GM10266 (cell line): ENCODE results near the gene ATP4A.
"Not testable (repeated sequence)": the region's sequence is repeated elsewhere in the genome, so short reads cannot be mapped to it uniquely, and the experiment has no call there.

Experiments
- DNase-seq: peaks from one replicate; pipeline ENCODE4 v3.0.0; 2012; ENCODE audit errors: extremely low spot score
- TF ChIP-seq, protein P1 (sequence below): IDR thresholded peaks from 2 replicates; pipeline ENCODE4 v1.5.1; 2012; ENCODE audit warnings: mild to moderate bottlenecking, low read depth; ENCODE audit not compliant: control insufficient read depth, insufficient read depth; ENCODE audit errors: missing control alignments

ATP4A gene

DNA sequence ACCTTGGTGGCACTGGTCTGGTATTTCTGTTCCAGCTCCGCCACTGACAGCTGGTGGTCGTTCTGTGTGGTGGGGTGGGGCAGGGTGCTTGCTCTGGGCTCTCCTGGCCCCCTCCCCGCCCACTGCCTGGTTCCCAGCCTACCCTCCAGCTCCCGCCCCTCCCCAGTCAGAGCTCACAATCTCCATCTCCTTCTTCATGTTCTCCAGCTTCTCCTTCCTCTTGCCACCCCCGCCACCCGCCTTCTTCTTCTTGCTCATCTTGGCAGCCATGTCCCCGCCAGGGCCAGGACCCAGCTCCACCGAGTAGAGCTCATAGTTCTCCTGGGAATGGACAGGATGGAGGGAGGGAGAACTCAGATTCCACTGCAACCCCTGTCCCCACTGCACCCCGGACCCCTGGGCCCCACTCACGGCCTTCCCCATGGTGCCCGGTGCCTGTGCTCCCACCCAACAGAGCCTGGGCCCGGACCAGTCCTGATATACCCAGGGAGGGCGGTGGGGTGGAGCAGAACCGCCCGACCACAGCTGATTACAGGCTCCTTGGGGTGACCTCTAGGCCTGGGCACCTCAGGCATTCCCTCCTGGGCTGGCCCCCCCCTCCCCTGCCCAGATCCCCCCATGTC lies at the start of gene ATP4A:
ATP4A (minus strand) TSS at position 452 of the 623 bp plus-strand sequence; CDS start at position 423, 29 bp downstream.
- DNase-seq, result no peak
- TF ChIP-seq, protein P1, sequence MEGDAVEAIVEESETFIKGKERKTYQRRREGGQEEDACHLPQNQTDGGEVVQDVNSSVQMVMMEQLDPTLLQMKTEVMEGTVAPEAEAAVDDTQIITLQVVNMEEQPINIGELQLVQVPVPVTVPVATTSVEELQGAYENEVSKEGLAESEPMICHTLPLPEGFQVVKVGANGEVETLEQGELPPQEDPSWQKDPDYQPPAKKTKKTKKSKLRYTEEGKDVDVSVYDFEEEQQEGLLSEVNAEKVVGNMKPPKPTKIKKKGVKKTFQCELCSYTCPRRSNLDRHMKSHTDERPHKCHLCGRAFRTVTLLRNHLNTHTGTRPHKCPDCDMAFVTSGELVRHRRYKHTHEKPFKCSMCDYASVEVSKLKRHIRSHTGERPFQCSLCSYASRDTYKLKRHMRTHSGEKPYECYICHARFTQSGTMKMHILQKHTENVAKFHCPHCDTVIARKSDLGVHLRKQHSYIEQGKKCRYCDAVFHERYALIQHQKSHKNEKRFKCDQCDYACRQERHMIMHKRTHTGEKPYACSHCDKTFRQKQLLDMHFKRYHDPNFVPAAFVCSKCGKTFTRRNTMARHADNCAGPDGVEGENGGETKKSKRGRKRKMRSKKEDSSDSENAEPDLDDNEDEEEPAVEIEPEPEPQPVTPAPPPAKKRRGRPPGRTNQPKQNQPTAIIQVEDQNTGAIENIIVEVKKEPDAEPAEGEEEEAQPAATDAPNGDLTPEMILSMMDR, result no peak

DNA sequence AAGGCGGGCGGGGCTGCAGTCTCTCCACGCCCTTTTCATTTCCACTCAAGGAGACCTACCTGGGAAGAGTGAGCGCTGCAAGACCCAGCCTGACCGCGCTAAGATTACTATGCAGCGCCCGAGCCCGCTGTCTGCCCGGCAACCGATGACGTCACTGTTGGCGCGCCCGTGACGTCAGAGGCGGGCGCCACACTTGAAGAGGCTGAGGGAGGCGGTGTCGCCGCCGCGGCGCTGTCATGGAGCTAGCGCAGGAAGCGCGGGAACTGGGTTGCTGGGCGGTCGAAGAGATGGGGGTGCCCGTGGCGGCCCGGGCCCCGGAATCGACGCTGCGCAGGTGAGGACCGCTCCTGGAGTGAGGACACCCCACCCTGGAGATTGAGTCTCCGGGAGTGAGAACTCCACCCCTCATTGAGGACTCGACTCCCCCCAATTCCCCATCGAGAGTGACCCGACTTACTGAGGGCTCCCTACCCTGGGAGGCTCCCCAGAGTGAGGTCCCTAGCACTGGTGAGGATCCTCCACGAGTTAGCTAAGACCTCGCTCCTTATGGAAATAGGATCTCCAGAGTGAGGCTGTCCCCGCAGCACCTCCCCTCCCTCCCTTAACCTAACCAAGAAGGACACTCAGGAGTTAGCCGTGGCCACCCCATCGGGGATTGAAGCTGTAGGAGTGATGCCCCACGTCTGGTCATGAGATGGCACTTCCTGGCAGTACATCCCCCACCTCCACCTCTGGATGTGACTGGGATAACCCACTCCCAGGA lies 49.3 kb upstream of the ATP4A start, which contains the start of gene HAUS5:
HAUS5 (plus strand) TSS at position 177 of the 763 bp plus-strand sequence; CDS start at position 237, 60 bp downstream.
- TF ChIP-seq, protein P1, result no peak
- DNase-seq, result peak; percentile 94

DNA sequence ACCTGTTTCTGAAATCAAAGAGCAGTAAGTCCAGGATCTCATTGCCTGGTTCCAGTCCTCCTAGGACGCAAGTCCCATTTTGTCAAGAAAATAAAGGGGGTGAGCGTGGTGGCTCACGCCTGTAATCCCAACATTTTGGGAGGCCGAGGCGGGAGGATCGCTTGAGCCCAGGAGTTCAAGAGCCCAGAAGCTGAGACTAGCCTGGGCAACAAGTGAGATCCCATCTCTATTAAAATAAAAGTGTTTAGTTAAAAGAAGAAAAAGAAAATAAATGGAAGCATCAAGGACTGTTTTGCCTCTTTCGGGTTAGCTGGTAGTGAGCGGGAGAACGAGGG lies 48.7 kb upstream of the ATP4A start:
- TF ChIP-seq, protein P1, result no peak
- DNase-seq, result no peak

DNA sequence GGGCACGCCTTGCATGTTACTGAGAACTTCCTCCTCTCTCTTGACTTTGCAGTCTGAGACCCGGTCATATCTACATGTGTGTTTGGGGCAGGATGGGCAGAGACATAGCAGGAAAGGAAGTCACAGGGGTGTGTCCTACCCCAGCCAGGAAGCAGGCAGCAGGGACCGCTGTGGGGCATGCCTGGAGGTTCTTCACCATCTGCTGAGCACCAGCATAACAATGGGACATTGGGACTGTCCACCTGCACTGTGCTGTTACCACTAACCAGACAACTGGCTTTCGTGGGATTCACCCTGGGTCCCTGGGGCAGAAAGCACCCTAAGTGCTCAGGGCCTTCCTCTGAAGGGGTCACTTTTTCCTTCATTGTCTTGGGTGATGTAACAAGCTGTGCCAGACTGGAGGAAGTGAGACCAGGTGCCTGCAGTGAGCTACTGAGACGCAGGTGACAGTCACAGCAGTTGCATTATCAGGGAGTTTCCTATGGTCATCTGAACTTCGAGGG lies 46.4 kb upstream of the ATP4A start:
- DNase-seq, result peak; percentile 40
- TF ChIP-seq, protein P1, result no peak

DNA sequence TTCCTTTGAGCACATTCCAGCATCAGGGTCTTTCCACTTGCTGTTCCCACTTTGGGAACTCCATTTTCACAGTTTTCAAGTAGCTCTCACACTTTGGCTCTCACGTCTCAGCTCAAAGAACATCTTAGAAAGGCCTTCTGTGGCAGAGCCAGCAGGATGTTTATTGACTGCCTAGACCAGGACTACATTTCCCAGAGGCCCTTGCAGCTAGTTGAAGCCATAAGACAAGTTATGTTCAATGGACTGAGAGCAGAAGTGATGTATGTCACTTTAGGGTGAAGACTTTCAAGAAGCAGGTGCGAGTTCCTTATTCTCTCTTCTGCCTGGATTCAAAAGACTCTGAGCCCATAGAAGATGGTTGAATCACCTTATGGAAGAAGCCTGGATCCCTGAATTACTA lies 44.8 kb upstream of the ATP4A start:
- no peak for DNase-seq
- TF ChIP-seq, protein P1, result no peak

DNA sequence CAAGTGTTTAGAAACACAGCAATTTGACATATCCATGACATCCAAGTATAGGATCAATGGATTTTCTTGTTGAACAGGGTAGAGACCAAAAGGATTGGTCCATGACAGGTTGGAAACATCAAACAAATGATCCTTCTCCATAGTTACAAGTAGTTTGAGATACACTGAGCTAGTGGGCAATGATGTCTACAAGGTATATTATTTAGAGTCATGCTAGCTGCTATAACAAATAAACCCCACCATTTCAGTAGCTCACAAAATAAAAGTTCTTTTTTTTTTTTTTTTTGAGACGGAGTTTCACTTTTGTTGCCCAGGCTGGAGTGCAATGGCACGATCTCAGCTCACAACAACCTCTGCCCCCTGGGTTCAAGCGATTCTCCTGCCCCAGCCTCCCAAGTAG lies 44.2 kb upstream of the ATP4A start:
- DNase-seq, result no peak
- TF ChIP-seq, protein P1, result no peak

DNA sequence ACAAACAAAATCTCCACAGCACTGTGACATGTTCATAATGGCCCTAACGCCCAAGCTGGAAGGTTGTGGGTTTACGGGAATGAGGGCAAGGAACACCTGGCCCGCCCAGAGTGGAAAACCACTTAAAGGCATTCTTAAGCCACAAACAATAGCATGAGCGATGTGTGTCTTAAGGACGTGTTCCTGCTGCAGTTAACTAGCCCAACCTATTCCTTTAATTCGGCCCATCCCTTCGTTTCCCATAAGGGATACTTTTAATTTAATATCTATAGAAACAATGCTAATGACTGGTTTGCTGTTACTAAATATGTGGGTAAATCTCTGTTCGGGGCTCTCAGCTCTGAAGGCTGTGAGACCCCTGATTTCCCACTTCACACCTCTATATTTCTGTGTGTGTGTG lies 43.7 kb upstream of the ATP4A start:
- not testable (repeated sequence) for DNase-seq

DNA sequence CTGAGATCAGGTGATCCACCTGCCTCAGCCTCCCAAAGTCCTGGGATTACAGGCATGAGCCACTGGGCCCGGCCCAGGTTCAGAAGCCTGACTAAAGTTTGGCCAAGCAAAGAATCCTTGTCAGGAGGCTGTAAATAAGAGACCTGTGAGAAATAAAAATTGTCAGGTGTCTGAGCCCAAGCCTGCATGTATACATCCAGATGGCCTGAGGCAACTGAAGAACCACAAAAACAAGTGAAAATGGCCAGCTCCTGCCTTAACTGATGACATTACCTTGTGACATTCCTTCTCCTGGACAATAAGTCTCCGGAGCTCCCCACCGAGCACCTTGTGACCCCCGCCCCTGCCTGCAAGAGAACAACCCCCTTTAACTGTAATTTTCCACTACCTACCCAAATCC lies 41.0 kb upstream of the ATP4A start:
- not testable (repeated sequence) for DNase-seq
